ENCODE measurements around the gene RABL3.

GRCh38 chr3:120745466-120745865, 3.1 kb upstream of the RABL3 start:
- no peak for TF ChIP-seq CTCF (conservative IDR thresholded peaks at IDR 0.05; ENCODE audit: low read depth, low read length)
- no peak for TF ChIP-seq EZH2 (IDR thresholded peaks at IDR 0.05; ENCODE audit: borderline replicate concordance, low read depth, low read length, poor library complexity, severe bottlenecking)
